Stimulated activated CD4-positive, alpha-beta T cell treated with anti-CD3 and anti-CD28 coated beads, Interleukin-4, amount 100 ng/mL, for 1 hour (primary cell): ENCODE data around the gene ZMYM5.
"Not testable (repeated sequence)": the region's sequence is repeated elsewhere in the genome, so short reads cannot be mapped to it uniquely, and the experiment has no call there.

Experiments used
- DNase-seq: peaks from one replicate; pipeline ENCODE4 v3.0.0-alpha.2; 2020

ZMYM5 gene

GRCh38 chr13:19863323-19864023 lies at the start of gene ZMYM5:
ZMYM5 (minus strand) TSS chr13:19863649; CDS start chr13:19852180, 11,469 bp downstream.
- peak; percentile 96 for DNase-seq

GRCh38 chr13:19910336-19911072 lies 47.1 kb upstream of the ZMYM5 start:
- DNase-seq = no peak

- DNase-seq = no peak
Observed at GRCh38 chr13:19908350-19908986, 45.0 kb upstream of the ZMYM5 start.

- not testable (repeated sequence) for DNase-seq
Observed at GRCh38 chr13:19905487-19906195, 42.2 kb upstream of the ZMYM5 start.

- DNase-seq = no peak
Observed at GRCh38 chr13:19890030-19890429, 26.6 kb upstream of the ZMYM5 start.

GRCh38 chr13:19888799-19889198 lies 25.4 kb upstream of the ZMYM5 start:
- no peak for DNase-seq

- DNase-seq = no peak
Observed at GRCh38 chr13:19882231-19882630, 18.8 kb upstream of the ZMYM5 start.

- no peak for DNase-seq
Observed at GRCh38 chr13:19881641-19882040, 18.2 kb upstream of the ZMYM5 start.

GRCh38 chr13:19864746-19865309 lies 1.4 kb upstream of the ZMYM5 start:
- peak; percentile 70 for DNase-seq

GRCh38 chr13:19864024-19864745 lies 736 bp upstream of the ZMYM5 start:
- DNase-seq = peak; percentile 57

GRCh38 chr13:19862481-19863313 lies 752 bp downstream of the ZMYM5 start:
- DNase-seq = peak; percentile 49

GRCh38 chr13:19861762-19862161 lies 1.7 kb downstream of the ZMYM5 start:
- no peak for DNase-seq

- DNase-seq = no peak
Observed at GRCh38 chr13:19860884-19861655, 2.4 kb downstream of the ZMYM5 start.

- DNase-seq = not testable (repeated sequence)
Observed at GRCh38 chr13:19857637-19858036, 5.8 kb downstream of the ZMYM5 start.

- no peak for DNase-seq
Observed at GRCh38 chr13:19852766-19853165, 10.7 kb downstream of the ZMYM5 start.

- no peak for DNase-seq
Observed at GRCh38 chr13:19845758-19846157, 17.7 kb downstream of the ZMYM5 start.

GRCh38 chr13:19838865-19839275 lies 24.6 kb downstream of the ZMYM5 start:
- DNase-seq = no peak

- no peak for DNase-seq
Observed at GRCh38 chr13:19836472-19836871, 27.0 kb downstream of the ZMYM5 start.

- no peak for DNase-seq
Observed at GRCh38 chr13:19834704-19835103, 28.7 kb downstream of the ZMYM5 start.

GRCh38 chr13:19822673-19823072 lies 40.8 kb downstream of the ZMYM5 start:
- DNase-seq = no peak
